GM12892 (cell line): ENCODE data around the gene RASA2.

Source experiments
- DNase-seq: peaks from one replicate; pipeline ENCODE4 v3.0.0; 2011; ENCODE audit not compliant: insufficient read length
- FAIRE-seq: peaks from 2 replicates; lab custom pipeline; 2011; peaks lifted over from hg19 to GRCh38; lab: Jason Lieb, UNC
- POLR2A ChIP-seq: IDR thresholded peaks from 2 replicates; pipeline ENCODE4 v1.6.1; 2011; ENCODE audit warnings: low read depth, low read length, control low read depth
- POLR2AphosphoS5 ChIP-seq: IDR thresholded peaks from 2 replicates; pipeline ENCODE4 v1.6.1; 2011; ENCODE audit warnings: low read depth, low read length, control low read depth
- TAF1 ChIP-seq: IDR thresholded peaks from 2 replicates; pipeline ENCODE4 v1.6.1; 2011; ENCODE audit warnings: low read depth, mild to moderate bottlenecking, control low read depth, low read length, borderline replicate concordance

The RASA2 gene

DNA sequence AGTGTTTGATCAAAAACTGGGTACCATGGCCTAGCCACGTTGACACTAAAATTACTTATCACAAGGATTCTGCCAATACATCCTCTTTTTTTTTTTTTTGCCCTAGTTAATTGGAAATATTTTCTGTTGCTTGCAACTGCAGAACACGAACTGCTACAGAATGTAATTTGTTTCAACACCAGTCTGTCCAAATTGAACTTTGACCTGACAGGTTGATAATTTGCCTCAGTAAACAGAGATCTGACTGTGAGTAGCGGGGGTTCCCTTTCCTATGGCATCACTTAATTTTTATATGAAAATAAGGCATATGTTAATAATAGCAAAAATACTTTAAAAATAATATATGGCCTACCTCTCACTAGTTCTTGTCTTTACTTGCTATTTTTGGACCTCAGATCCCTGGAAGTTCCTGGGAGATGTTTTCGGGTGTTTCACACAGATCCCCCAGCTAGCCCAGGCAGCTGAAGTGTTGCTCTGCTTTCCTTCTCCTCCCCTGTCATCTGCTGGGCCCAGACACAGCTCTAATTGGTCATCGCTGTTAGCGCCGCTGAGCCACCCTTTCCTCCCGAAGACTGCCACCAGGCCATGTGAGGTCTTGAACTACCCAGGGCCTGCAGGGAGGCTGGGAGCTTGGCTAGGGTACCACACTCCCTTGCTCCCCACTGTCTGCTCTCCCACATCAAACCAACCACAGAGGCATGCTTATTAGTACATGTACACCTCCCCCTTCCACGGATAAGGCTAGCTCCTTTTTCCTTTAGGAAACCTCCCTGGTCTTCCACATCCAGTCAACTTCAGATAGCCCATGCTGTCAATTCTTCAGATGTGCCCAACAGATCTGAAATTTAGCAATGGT, 161.5 kb downstream of the RASA2 start:
- TF ChIP-seq POLR2AphosphoS5 (no peak), TAF1 (no peak), POLR2A (no peak)
- FAIRE-seq (no peak), DNase-seq (no peak)

DNA sequence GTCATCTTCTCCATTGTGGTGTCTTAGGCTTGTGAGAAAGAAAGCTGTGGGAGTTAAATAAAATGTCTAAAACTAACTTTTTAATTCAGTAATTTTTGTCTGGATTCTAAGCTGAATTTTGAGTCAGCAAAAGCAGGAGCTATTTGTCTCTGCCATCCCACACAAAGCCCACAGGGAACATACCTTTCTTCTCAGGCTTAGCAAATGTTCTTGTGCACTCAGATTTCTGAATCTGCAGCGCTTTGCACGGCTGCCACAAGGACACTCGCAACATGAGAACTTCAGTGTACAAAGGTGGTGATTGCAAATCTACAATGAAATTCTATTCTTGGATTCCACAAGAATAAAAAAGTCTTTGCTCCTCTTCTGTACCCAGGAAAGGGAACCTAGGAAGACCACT, 163.0 kb downstream of the RASA2 start:
- no peak for FAIRE-seq
- no peak for DNase-seq
- TF ChIP-seq POLR2AphosphoS5, result no peak
- no peak for TF ChIP-seq POLR2A
- TF ChIP-seq TAF1, result no peak

DNA sequence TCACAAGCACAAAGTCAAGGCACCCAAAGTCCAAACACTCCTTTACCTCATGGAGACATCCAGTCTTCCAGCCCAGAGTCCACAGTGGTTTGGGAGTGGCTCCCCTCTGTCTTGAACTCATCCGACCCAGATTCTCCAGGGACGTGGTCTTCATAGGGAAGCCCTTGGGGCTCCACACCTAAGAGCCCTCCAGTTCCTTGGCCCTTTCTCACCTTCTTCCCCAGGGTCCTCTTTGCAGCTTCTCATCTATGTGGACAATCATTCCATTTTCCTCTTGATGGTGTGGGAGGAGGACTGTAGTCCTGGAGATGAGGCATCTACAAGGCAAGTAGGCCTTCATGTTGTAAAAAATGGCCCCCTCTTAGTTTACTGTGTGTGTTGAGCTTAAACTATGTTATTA, 164.0 kb downstream of the RASA2 start:
- DNase-seq (no peak), FAIRE-seq (no peak)
- TF ChIP-seq POLR2AphosphoS5 (no peak), POLR2A (no peak), TAF1 (no peak)

DNA sequence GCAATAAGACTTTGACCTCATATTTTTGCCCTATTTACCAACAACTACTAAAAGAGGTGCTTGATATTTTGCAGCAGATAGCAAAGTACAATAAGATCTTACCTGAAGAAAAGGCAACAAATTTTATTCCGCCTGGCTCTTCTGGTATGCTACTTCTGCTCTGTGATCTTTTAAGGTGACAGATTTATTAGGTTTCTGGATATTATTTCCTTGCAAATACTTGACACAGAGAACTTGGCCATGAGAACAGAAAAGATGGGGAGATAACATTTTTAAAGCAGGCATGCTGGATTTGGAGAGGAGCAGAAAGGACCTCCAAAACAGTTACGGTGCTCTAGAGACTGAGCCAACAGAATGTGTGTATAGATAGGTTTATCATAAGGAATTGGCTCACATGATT, 164.6 kb downstream of the RASA2 start:
- no peak for FAIRE-seq
- DNase-seq, result no peak
- TF ChIP-seq POLR2A, result no peak
- no peak for TF ChIP-seq TAF1
- TF ChIP-seq POLR2AphosphoS5, result no peak

DNA sequence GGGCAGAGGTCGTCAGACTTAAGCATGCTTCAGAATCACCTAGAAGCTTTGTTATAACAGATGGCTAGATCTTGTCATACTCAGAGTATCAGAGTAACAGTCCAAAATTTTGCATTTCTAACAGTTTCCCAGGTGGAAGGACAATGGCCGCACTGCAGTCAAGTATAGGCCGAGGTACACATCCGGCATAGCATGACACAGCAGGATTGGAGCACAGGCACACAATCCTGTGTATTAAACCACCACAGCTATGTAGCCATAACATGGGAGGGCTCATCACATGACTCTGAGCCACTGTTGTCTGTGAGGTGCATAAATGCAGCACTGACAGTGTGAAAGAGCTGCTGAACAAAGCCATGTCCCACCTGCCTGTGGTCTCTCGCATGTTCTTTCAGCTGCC, 165.5 kb downstream of the RASA2 start:
- no peak for TF ChIP-seq POLR2A
- TF ChIP-seq TAF1, result no peak
- TF ChIP-seq POLR2AphosphoS5, result no peak
- DNase-seq (no peak), FAIRE-seq (no peak)

DNA sequence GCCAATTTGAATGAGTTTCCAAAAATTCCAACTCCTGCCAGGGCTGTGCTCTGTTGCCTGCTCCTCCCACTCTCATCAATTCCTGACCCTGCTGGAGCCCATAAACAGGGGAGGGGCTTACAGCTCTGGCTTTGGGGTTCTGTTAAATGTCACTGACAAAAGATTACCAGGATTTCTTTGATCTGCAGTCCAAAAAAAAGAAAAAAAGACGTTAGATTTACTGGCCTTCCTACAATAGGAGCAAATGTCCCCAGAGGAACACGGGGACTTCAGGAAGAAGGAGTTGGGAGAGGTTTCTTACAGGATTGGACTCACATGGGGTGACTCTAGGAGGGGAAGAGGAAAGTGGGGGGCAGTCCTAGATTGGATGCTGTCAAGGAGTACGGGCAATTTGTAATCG, 167.0 kb downstream of the RASA2 start:
- DNase-seq (no peak), FAIRE-seq (no peak)
- no peak for TF ChIP-seq POLR2AphosphoS5
- TF ChIP-seq TAF1, result no peak
- TF ChIP-seq POLR2A, result no peak

DNA sequence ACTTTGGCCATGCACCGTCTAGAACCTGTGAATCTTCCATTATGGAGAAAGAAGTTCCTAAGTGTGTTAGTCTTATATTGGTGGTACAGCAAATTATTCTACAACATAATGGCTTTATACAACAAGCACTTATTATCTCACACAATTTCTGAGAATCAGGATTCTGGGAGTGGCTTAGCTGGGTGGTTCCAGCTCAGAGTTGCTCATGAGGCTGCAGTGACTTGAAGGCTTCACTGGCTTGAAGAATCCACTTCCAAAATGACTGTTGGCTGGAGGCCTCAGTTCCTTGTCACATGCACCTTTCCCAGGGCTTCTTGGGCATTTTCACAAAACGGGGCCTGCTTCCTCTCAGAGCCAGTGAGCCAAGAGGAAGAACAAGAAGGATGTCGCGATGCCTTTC, 169.0 kb downstream of the RASA2 start:
- TF ChIP-seq POLR2A, result no peak
- no peak for TF ChIP-seq TAF1
- TF ChIP-seq POLR2AphosphoS5, result no peak
- FAIRE-seq (no peak), DNase-seq (no peak)

DNA sequence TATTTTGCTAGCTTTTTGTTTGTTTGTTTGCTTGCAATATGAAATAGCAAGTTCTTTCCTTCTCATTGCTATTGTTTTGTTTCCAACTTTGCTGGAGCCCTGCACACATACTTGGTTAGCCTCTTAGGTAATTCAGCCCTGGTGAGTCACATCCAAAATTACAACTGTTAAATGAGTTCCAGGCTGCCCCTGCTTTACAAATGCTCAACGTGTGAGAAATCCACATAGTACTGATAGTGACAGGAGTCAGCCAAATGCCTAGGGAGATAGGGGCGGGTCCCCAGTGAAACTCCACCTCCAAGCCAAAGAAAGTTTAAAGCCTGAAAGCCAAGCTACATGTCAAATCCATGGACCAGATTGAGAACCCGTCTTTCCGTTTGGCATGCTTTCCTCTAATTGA, 169.9 kb downstream of the RASA2 start:
- FAIRE-seq (no peak), DNase-seq (no peak)
- TF ChIP-seq TAF1 (no peak), POLR2A (no peak), POLR2AphosphoS5 (no peak)

DNA sequence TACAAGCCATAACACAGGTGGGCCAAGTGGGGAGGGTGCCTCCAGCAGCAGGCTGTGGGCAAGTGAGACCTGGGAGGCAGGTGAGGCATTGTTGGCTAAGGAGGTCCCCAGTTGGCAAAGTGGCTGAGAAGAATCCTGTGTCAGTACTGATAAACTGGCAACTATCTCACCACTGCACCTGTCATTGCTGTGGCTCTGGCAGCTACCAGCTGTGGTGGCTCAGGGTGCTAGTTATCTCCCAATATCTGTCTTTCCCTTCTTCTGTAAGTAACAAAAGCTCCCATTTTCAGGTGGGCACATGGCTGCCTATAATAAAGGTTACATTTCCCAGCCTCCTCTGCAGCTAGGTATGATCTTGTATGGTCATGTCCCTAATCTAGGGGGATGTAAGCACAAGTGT, 170.7 kb downstream of the RASA2 start:
- FAIRE-seq (no peak), DNase-seq (no peak)
- no peak for TF ChIP-seq POLR2AphosphoS5
- no peak for TF ChIP-seq TAF1
- no peak for TF ChIP-seq POLR2A

DNA sequence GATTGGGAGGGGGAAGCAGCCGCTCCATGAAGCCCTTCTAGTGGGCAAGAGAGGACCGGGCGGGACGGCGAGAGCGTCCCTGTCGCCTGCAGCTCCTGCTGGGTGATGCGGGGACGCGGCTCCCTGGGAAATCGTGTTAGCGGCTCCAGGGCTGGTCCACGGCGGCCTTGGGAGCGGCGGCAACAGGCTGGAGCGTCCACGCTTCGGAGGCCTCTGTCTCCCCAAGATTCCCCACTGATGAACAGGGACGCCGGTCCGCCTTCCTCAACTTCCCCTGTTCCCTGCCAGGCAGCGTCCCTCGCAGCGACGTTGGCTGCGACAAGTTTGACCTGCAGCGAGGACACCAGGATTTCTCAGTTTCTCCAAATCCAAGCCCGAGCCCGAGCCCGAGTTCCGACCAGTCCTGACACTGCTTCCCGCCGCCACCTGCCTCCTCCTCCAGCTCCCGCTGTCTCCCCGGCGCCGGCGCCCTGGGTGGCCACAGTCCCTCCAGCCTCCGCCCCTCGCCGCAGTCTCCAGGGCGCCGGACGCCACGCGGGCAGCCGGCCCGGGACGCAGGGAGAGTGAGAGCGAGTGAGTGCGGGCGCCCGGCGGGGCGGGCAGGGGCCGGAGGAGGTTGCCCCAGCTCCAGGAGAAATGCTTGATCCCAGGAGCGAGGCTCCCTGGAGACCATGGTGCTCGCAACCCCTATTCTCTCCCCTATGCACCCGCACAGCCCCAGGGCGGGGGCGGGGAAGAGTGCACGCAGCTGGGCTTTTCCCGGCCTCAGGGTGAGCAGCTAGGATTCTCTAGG, 173.2 kb downstream of the RASA2 start:
- DNase-seq (no peak), FAIRE-seq (no peak)
- TF ChIP-seq POLR2AphosphoS5, result no peak

DNA sequence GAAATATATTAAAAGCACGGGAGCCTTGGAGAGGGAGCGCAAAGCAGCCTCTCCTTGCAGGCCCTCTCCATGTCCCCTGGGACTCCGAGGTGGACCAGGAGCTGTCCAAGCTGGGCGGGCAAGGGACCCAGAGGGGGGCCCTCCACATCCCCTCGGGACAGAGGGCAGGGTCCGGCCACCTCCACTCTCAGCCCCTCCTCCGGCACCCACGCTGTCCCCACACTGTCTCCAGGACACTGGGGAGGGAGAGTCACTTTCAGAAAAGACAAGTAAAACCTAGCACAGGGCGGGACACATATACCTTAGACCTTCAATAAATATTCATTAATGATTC, 173.8 kb downstream of the RASA2 start:
- no peak for TF ChIP-seq POLR2A
- no peak for TF ChIP-seq TAF1
- TF ChIP-seq POLR2AphosphoS5, result no peak
- FAIRE-seq (no peak), DNase-seq (no peak)

DNA sequence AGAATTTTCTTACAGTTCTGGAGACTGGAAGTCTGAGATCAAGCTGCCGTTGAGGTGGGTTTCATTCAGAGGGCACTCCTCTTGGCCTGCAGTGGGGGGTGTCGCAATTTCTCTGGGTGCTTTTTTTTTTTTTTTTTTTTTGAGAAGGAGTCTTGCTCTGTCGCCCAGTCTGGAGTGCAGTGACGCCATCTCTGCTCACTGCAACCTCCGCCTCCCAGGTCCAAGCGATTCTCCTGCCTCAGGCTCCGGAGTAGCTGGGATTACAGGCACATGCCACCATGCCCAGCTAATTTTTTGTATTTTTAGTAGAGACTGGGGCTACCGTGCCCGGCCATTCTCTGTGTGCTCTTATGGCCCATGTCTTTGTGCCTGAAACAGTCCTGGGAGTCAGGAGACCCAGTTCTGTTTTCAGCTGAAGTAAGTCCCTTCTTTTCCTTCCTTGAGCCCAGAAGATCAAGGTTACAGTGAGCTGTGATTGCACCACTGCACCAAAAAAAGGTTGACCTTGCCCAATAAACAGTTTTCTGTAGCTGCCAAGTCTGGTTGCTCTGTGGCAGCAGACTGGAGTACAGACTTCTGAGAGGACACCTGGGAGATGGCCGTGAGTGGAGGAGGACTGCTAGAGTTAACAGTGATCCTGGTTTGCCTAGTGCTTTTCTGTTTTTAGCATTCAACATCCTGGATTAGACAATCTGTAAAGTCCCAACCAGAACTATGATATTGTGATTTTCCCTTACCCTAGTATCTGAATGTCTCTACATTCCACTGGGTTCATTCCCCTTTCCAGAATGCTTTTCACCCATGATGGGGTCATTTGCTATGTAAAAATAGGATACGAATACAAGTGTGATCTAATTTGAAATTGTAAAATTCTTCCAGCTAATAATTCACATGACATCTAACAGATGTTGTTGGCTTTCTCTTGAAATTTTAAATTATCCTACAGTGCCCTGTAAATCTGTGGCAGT, 174.7 kb downstream of the RASA2 start:
- TF ChIP-seq TAF1, result no peak
- TF ChIP-seq POLR2A, result no peak
- TF ChIP-seq POLR2AphosphoS5, result no peak
- no peak for DNase-seq
- no peak for FAIRE-seq
